Activated B cell treated with CpG ODN at 0.5 μM for 24 hours (primary cell): ENCODE measurements around the gene NHERF1. TPM values are rescaled to one million over a fixed set of nuclear protein-coding genes. Genes with fewer than 3 reads are reported as not detected.

ENCODE experiments used
- ATAC-seq: fragments of 200-7000 bp; cut with Tn5 transposase; one replicate; pipeline ENCODE4 v1.10.0; 2021; ENCODE audit warnings: low read depth, mild to moderate bottlenecking, moderate library complexity
- CTCF ChIA-PET: fragments of 350-600 bp; sonication (Branson Sonifier 250); formaldehyde crosslinking; loops from one replicate; lab custom pipeline; 2021; ENCODE audit warnings: antibody characterized with exemption; lab: Charles Lee
- POLR2A ChIA-PET: fragments of 350-600 bp; sonication (Branson Sonifier 250); formaldehyde crosslinking; loops from one replicate; lab custom pipeline; 2021; ENCODE audit warnings: antibody characterized with exemption; lab: Charles Lee
- DNase-seq: peaks from one replicate; pipeline ENCODE4 v3.0.0; 2022
- H3K27ac Mint-ChIP-seq: one replicate; pipeline ENCODE4 v1.8.0; 2020; ENCODE audit warnings: mixed read lengths
- H3K27me3 Mint-ChIP-seq: one replicate; pipeline ENCODE4 v1.8.0; 2021; ENCODE audit warnings: mixed read lengths
- H3K36me3 Mint-ChIP-seq: one replicate; pipeline ENCODE4 v1.8.0; 2021; ENCODE audit warnings: low read depth, mixed read lengths
- H3K4me1 Mint-ChIP-seq: one replicate; pipeline ENCODE4 v1.8.0; 2021; ENCODE audit warnings: mixed read lengths
- H3K4me3 Mint-ChIP-seq: one replicate; pipeline ENCODE4 v1.8.0; 2020; ENCODE audit warnings: mild to moderate bottlenecking, mixed read lengths
- H3K9me3 Mint-ChIP-seq: one replicate; pipeline ENCODE4 v1.8.0; 2020; ENCODE audit warnings: mixed read lengths
- intact Hi-C: fragments of 100-400 bp; cut with micrococcal nuclease; formaldehyde crosslinking; loops from one replicate; pipeline ENCODE4 v1.15.1; 2024
- total RNA-seq: library from RNA; stranded (reverse); gene quantifications from 2 replicates; pipeline ENCODE4 v1.2.3, GENCODE V29; 2022
- TF ChIP-seq, protein P1 (sequence below): fragments of 200-600 bp; IDR thresholded peaks from one replicate; pipeline ENCODE4 v1.8.0; 2022; ENCODE audit warnings: antibody characterized with exemption, mild to moderate bottlenecking

Gene NHERF1
- total RNA-seq, 1 donor from 2014 or later: 34.5 TPM

DNA sequence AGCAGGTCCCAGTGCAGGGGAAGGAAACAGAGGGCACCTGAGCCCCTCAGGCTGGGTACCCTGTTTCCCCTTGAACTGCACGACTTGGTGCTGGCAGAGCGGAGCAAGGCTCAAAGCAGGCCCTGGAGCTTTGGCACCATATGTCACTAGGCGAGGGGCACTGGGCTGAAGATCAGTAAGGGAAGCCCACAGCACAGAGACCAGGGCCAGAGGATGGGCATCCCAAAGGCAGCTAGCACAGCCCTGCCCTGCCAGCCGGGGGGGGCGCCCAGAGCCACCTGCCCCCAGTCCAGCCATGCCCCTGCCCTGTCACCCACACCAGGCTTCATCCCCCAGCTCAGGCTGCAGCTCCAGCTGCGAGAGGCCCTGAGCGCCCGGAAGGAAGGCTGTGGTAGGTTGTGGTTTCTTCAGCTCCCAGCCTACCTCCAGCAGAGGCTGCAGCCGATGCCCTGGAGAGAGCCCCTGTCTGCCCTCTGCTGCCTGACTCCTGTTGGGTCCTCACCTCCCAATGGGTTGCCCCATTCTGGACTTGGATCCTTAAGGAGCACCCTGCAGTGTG lies 10.9 kb downstream of the NHERF1 start:
- H3K4me1 Mint-ChIP-seq: peaks cover 58% of the 10 kb centered on the region
- H3K36me3 Mint-ChIP-seq: peaks cover 9% of the 10 kb centered on the region
- intact Hi-C loops: loop anchor here (2.0 kb wide), 1 partner anchor 15 kb away; no protein-coding TSS in a partner anchor
- no peaks in the 10 kb centered on the region for H3K9me3 Mint-ChIP-seq
- ATAC-seq (peak; percentile 69), DNase-seq (no peak)
- no peak overlapping the region for H3K27ac Mint-ChIP-seq
- TF ChIP-seq, protein P1, sequence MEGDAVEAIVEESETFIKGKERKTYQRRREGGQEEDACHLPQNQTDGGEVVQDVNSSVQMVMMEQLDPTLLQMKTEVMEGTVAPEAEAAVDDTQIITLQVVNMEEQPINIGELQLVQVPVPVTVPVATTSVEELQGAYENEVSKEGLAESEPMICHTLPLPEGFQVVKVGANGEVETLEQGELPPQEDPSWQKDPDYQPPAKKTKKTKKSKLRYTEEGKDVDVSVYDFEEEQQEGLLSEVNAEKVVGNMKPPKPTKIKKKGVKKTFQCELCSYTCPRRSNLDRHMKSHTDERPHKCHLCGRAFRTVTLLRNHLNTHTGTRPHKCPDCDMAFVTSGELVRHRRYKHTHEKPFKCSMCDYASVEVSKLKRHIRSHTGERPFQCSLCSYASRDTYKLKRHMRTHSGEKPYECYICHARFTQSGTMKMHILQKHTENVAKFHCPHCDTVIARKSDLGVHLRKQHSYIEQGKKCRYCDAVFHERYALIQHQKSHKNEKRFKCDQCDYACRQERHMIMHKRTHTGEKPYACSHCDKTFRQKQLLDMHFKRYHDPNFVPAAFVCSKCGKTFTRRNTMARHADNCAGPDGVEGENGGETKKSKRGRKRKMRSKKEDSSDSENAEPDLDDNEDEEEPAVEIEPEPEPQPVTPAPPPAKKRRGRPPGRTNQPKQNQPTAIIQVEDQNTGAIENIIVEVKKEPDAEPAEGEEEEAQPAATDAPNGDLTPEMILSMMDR: no peak
- CTCF ChIA-PET: interaction anchor here (0.7 to 3.7 kb wide), 9 partner anchors 10 to 193 kb away, joined by 3 to 24 read pairs (median 4); partner anchors contain the start of gene RAB37
- POLR2A ChIA-PET: interaction anchor here (2.0 to 2.2 kb wide), 2 partner anchors 10 to 13 kb away, joined by 10 to 22 read pairs; no protein-coding TSS in a partner anchor
- H3K27me3 Mint-ChIP-seq: no peaks in the 10 kb centered on the region
- peak overlapping the region; percentile 41 for H3K4me3 Mint-ChIP-seq

DNA sequence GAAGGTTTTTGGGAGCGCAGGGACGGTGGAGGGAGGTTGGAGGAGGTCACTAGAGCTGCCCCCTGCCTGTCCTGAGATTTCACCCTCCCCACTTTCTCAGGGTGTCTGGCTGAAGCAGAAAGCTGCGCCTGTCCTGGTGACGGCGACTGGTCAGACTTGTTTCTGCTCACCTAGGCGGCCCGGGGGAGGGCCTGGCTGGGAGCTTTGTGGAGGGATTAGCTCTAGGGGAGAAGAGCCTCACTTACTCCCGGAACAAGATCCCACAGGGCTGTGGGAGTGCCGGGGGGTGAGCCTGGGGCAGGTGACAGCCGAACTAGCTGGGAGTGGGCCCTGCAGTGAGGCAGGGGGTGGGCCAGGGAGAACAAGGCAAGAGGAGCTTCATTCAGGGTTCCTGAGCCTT lies 11.5 kb downstream of the NHERF1 start:
- TF ChIP-seq, protein P1: no peak
- H3K9me3 Mint-ChIP-seq: no peaks in the 10 kb centered on the region
- peaks cover 52% of the 10 kb centered on the region for H3K4me1 Mint-ChIP-seq
- CTCF ChIA-PET: interaction anchor here (0.9 to 3.7 kb wide), 11 partner anchors 10 to 194 kb away, joined by 3 to 24 read pairs (median 5); partner anchors contain the start of gene RAB37
- ATAC-seq: no peak
- intact Hi-C loops: loop anchor here (2.0 kb wide), 1 partner anchor 15 kb away; no protein-coding TSS in a partner anchor
- H3K27ac Mint-ChIP-seq: no peak overlapping the region
- H3K36me3 Mint-ChIP-seq: peaks cover 9% of the 10 kb centered on the region
- H3K4me3 Mint-ChIP-seq: no peak overlapping the region
- DNase-seq: no peak
- no peaks in the 10 kb centered on the region for H3K27me3 Mint-ChIP-seq
- POLR2A ChIA-PET: interaction anchor here (2.0 to 2.2 kb wide), 2 partner anchors 10 to 14 kb away, joined by 10 to 22 read pairs; no protein-coding TSS in a partner anchor

DNA sequence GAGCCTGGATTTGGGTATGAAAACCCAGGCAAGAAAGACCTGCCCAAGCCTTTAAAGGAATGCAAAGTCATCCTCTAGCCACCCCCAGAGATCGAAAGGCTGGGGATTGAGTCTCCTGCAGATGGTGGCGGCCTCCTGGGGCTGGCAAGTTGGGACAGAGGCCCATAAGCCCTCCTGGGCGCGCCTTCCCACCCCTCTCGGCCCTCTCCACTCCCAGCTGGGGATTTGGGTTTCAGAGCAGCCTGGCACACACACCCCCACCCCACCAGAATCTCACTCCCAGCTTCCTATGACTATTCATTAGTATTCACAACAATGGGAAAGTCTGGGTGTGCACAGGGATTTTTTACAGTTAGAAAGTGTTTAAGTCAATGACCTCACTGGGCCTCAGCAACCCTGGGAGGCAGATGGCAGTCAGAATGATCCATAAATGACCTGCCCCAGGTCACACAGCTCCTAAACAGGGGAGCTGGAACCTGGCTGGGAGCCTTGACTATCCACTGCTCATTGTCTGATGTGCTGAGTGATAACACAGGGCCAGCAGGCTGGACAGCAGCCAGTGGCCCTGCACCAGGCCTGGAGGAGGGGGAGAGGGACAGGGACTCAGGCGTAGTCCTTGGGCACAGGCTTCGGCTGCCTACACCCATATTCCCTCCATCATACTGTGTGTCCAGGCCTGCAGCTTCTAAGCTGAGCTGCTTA lies 12.1 kb downstream of the NHERF1 start:
- POLR2A ChIA-PET: interaction anchor here (0.5 kb wide), 1 partner anchor 14 kb away, joined by 6 read pairs; no protein-coding TSS in a partner anchor
- Mint-ChIP-seq H3K27me3 (no peaks in the 10 kb centered on the region), H3K36me3 (peaks cover 12% of the 10 kb centered on the region), H3K4me1 (peaks cover 45% of the 10 kb centered on the region), H3K27ac (no peak overlapping the region), H3K4me3 (no peak overlapping the region), H3K9me3 (no peaks in the 10 kb centered on the region)
- ATAC-seq (no peak), DNase-seq (no peak)
- TF ChIP-seq, protein P1: no peak
- CTCF ChIA-PET: interaction anchor here (1.1 to 2.0 kb wide), 5 partner anchors 10 to 113 kb away, joined by 3 to 12 read pairs (median 6); no protein-coding TSS in a partner anchor
- intact Hi-C loops: no loop called here

DNA sequence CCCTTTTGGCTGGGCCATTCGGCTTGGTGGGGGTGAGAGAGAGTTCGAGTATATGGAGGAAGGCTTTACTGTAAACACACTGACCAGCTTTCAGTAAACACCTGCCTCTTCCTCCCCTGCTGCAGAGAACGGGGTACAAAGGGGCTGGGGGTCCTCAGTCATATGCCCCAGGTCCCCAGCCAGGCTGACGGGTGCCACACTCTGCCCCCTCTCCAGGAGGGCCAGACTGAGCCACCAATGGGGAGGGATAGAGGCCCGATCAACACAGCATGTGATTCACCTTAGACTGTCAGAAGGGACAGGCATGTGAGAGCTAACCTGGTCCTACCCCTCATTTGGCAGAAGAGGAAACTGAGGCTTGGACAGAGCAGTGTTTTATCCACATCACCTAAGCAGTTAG lies 13.0 kb downstream of the NHERF1 start:
- DNase-seq: no peak
- Mint-ChIP-seq H3K4me3 (no peak overlapping the region), H3K27me3 (no peaks in the 10 kb centered on the region), H3K27ac (no peak overlapping the region), H3K9me3 (no peaks in the 10 kb centered on the region), H3K4me1 (peaks cover 44% of the 10 kb centered on the region), H3K36me3 (peaks cover 18% of the 10 kb centered on the region)
- ChIA-PET CTCF (interaction anchor here (1.5 to 1.6 kb wide), 2 partner anchors 9 to 104 kb away, joined by 5 to 6 read pairs; no protein-coding TSS in a partner anchor), POLR2A (no interaction called here)
- ATAC-seq: no peak
- TF ChIP-seq, protein P1: no peak
- intact Hi-C loops: no loop called here

DNA sequence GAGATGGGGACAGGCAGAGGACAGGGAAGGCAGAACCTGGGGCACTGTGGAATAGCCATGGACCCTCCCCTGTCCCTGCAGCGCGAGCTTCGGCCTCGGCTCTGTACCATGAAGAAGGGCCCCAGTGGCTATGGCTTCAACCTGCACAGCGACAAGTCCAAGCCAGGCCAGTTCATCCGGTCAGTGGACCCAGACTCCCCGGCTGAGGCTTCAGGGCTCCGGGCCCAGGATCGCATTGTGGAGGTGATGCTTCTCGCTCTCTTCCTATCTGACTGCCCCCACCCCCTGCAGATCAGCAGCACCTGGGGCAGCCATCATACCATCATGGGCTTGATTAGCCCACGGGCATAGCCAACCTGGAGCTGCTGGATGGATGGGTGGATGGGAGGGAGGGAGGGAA lies 13.5 kb downstream of the NHERF1 start:
- ATAC-seq (no peak), DNase-seq (no peak)
- no peaks in the 10 kb centered on the region for H3K27me3 Mint-ChIP-seq
- CTCF ChIA-PET: interaction anchor here (1.5 kb wide), 1 partner anchor 29 kb away, joined by 5 read pairs; no protein-coding TSS in a partner anchor
- intact Hi-C loops: no loop called here
- no peak overlapping the region for H3K4me3 Mint-ChIP-seq
- H3K4me1 Mint-ChIP-seq: peaks cover 40% of the 10 kb centered on the region
- no peak overlapping the region for H3K27ac Mint-ChIP-seq
- H3K9me3 Mint-ChIP-seq: no peaks in the 10 kb centered on the region
- POLR2A ChIA-PET: no interaction called here
- peaks cover 21% of the 10 kb centered on the region for H3K36me3 Mint-ChIP-seq
- TF ChIP-seq, protein P1: no peak
